B cell (primary cell): ENCODE data around the gene ARHGDIA.
"Not testable (repeated sequence)": the region's sequence is repeated elsewhere in the genome, so short reads cannot be mapped to it uniquely, and the experiment has no call there.

Experiments used
- CTCF ChIP-seq: fragments of 200-600 bp; IDR thresholded peaks from one replicate; pipeline ENCODE4 v1.8.0; 2022; ENCODE audit warnings: antibody characterized with exemption, mild to moderate bottlenecking
- EZH2 ChIP-seq: IDR thresholded peaks from 2 replicates; pipeline ENCODE4 v1.6.1; 2012; ENCODE audit warnings: borderline replicate concordance, low read depth, mild to moderate bottlenecking, moderate library complexity, low read length; ENCODE audit not compliant: insufficient read depth, poor library complexity, severe bottlenecking

GRCh38 chr17:81918333-81918669 lies 47.2 kb upstream of the ARHGDIA start:
- TF ChIP-seq CTCF, EZH2: not testable (repeated sequence)
